ENCODE data around the gene MT4. TPM values are rescaled to one million over a fixed set of nuclear protein-coding genes. Genes with fewer than 3 reads are reported as not detected.

Gene MT4
- total RNA-seq, 4 donors from 2014 or later: not detected

DNA sequence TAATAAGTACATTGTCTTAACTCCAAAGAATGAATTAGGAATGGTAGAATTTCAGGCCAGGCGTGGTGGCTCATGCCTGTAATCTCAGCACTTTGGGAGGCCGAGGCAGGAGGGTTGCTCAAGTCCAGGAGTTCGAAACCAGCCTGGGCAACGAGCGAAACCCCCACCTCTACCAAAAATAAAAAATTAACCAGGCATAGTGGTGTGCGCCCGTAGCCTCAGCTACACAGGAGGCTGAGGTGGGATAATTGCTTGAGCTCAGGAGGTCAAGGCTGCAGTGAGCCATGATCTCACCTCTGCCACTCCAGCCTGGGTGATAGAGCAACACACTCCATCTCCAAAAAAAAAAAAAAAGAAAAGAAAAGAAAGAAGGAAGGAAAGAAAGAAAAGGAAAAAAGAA, 26.5 kb upstream of the MT4 start:
- H3K4me3 ChIP-seq: no peak overlapping the region
- H3K4me1 ChIP-seq: no peaks in the 10 kb centered on the region
- no peak overlapping the region for H3K27ac ChIP-seq
- no peaks in the 10 kb centered on the region for H3K9me3 ChIP-seq
- intact Hi-C loops (cut with DNase I; ENCODE audit: low total_unique reads): no loop called here
- no peak for TF ChIP-seq POLR2A (IDR thresholded peaks at IDR 0.05)
- TF ChIP-seq, protein P1, sequence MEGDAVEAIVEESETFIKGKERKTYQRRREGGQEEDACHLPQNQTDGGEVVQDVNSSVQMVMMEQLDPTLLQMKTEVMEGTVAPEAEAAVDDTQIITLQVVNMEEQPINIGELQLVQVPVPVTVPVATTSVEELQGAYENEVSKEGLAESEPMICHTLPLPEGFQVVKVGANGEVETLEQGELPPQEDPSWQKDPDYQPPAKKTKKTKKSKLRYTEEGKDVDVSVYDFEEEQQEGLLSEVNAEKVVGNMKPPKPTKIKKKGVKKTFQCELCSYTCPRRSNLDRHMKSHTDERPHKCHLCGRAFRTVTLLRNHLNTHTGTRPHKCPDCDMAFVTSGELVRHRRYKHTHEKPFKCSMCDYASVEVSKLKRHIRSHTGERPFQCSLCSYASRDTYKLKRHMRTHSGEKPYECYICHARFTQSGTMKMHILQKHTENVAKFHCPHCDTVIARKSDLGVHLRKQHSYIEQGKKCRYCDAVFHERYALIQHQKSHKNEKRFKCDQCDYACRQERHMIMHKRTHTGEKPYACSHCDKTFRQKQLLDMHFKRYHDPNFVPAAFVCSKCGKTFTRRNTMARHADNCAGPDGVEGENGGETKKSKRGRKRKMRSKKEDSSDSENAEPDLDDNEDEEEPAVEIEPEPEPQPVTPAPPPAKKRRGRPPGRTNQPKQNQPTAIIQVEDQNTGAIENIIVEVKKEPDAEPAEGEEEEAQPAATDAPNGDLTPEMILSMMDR (IDR thresholded peaks at IDR 0.05): no peak
- no peaks in the 10 kb centered on the region for H3K36me3 ChIP-seq
- no peaks in the 10 kb centered on the region for H3K27me3 ChIP-seq
- no peak for DNase-seq

DNA sequence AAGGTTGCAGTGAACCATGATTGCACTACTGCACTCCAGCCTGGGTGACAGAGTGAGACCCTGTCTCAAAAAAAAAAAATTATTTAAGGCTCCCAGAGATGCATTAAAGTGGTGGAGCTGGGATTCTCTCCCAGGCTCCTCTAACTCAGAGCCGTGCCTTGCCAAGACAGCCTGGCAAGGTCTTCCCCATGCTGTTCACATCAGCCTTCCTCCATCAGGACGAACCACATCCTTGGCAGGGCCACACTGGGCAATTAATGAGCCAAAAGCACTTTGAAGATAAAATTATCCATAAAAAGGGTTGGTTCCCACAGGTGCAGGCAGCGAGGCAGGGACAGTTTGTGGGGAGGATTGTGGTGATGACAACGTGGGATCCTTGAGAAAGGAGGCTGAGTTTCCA, 25.2 kb upstream of the MT4 start:
- H3K4me3 ChIP-seq: no peak overlapping the region
- intact Hi-C loops (cut with DNase I; ENCODE audit: low total_unique reads): no loop called here
- H3K4me1 ChIP-seq: no peaks in the 10 kb centered on the region
- peak overlapping the region; percentile 48 to 71 for H3K27ac ChIP-seq
- TF ChIP-seq, protein P1 (IDR thresholded peaks at IDR 0.05): no peak
- no peak for TF ChIP-seq POLR2A (IDR thresholded peaks at IDR 0.05)
- peak in 1 of 2 donors; percentile 17 for DNase-seq
- no peaks in the 10 kb centered on the region for H3K36me3 ChIP-seq
- no peaks in the 10 kb centered on the region for H3K9me3 ChIP-seq
- H3K27me3 ChIP-seq: no peaks in the 10 kb centered on the region

DNA sequence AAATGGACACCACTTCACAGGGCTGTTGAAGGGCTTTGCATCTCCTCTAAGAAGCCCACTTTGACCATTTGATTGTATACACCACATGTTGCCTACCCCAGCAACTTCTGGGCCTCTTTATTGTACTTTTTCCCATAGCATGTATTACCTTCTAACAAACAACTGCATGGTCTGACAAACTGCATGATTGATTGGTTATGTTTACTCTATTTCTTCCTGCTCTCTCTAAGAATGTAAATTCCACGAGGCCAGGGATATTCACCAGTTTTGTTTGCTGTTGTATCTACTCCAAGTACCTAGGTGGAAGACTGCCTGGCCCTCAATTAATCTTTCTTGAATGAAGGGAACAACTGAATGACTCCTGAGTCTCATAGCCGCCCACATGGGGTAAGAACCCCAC, 22.8 kb upstream of the MT4 start:
- no peak for DNase-seq
- no peaks in the 10 kb centered on the region for H3K36me3 ChIP-seq
- intact Hi-C loops (cut with DNase I; ENCODE audit: low total_unique reads): no loop called here
- H3K9me3 ChIP-seq: no peaks in the 10 kb centered on the region
- H3K27me3 ChIP-seq: no peaks in the 10 kb centered on the region
- H3K27ac ChIP-seq: no peak overlapping the region
- H3K4me1 ChIP-seq: no peaks in the 10 kb centered on the region
- no peak overlapping the region for H3K4me3 ChIP-seq
- TF ChIP-seq, protein P1 (IDR thresholded peaks at IDR 0.05): no peak
- TF ChIP-seq POLR2A (IDR thresholded peaks at IDR 0.05): no peak

DNA sequence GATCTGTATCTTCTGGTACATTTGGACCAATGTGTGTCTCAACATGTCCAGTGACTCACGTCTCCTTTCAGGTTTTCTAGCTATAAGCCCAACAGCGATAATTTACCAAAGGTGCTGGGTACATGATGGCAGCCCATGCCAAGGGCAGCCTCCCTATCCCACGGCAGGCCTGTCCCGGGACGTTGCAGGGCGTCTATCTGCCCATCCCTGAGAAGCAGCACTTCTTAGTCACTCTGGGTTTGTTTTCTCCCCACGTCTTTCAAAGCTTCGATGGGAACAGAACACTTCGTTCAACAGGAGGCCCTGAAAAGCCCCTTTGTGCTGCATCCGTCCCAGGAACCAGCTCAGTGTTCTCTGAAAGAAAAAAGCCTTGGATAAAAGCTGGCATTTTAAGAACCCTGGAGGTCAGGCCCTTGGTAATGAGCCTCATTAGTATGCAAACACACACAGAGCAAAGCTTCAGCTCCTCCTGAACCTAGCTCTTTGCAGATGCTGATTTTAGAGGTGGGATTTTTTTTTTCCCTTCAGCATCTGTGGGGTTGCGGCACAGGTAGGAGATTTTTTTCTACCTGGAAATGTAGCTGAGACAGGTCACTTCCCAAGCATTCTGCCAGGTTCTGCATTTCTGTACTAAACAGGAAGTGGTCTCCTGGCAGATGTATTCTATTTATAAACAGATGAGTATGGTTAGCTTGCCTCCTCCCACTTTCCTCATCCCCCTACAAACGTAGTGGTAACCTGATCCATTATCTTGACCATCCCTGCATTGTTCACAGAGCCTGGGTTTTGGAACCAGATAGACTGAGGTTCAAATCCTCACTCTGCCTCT, 17.5 kb upstream of the MT4 start:
- no peak overlapping the region for H3K4me3 ChIP-seq
- H3K27me3 ChIP-seq: no peaks in the 10 kb centered on the region
- intact Hi-C loops (cut with DNase I; ENCODE audit: low total_unique reads): no loop called here
- H3K27ac ChIP-seq: no peak overlapping the region
- no peak for DNase-seq
- TF ChIP-seq POLR2A (IDR thresholded peaks at IDR 0.05): no peak
- TF ChIP-seq, protein P1 (IDR thresholded peaks at IDR 0.05): no peak
- H3K9me3 ChIP-seq: no peaks in the 10 kb centered on the region
- H3K36me3 ChIP-seq: no peaks in the 10 kb centered on the region
- no peaks in the 10 kb centered on the region for H3K4me1 ChIP-seq

DNA sequence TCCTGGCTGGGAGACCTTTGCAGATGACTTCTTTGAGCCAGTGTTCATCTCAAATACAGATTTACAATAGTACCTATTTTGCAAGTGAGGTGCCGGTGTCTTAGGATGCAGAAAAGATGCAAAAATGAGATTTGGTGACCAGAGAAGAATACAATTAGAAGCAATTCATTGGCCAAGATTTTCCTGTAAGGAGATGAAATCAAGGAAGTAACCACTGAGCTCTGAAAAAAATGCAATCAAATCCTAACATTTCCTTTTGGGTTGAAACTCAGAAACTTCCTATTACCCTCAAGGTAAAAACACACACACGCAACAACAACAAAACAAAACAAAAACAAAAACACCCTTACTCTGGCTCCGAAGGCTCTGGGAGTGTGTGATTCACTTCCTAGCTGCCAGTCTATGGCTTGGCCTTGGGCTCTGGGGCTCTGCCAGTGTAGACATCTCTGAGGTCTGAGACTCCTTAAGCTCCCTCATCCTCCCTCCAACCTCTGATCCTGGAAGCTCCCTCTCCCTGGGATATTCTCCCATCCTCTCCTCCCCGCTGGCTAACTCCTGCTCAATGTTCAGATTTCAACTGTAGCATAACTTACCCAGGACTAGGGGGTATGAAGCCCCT, 16.8 kb upstream of the MT4 start:
- H3K4me3 ChIP-seq: no peak overlapping the region
- H3K4me1 ChIP-seq: no peaks in the 10 kb centered on the region
- no peak overlapping the region for H3K27ac ChIP-seq
- no peaks in the 10 kb centered on the region for H3K9me3 ChIP-seq
- TF ChIP-seq, protein P1 (IDR thresholded peaks at IDR 0.05): no peak
- no peak for TF ChIP-seq POLR2A (IDR thresholded peaks at IDR 0.05)
- DNase-seq: no peak
- no peaks in the 10 kb centered on the region for H3K36me3 ChIP-seq
- intact Hi-C loops (cut with DNase I; ENCODE audit: low total_unique reads): no loop called here
- no peaks in the 10 kb centered on the region for H3K27me3 ChIP-seq

All from uterus (tissue), 4 donors.